HG03520 (cell line): ENCODE results near the gene POMC.
"Not testable (repeated sequence)": the region's sequence is repeated elsewhere in the genome, so short reads cannot be mapped to it uniquely, and the experiment has no call there.

Experiments used
- ATAC-seq: cut with Tn5 transposase; IDR thresholded peaks from one replicate; pipeline ENCODE4 v1.9.1; 2021; ENCODE audit warnings: mild to moderate bottlenecking, moderate library complexity; ENCODE audit not compliant: unreplicated experiment

The POMC gene

DNA sequence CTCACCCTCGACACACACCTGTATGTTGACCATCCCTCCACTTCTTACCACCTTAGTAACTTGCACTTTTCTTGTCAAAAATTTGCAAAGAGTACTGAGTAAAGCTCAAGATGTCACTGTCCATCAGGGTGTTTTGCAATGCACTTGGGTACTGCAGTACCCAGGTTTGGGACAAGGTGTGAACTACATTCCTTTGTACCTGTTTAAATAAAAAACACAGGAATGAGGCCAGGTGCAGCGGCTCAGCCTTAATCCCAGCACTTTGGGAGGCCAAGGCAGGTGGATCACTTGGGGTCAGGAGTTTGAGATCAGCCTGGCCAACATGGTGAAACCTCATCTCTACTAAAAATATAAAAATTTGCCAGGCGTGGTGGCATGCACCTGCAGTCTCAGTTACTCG is 27.8 kb downstream of the POMC start:
- not testable (repeated sequence) for ATAC-seq

GRCh38 chr2:25132693-25133092 is 35.7 kb downstream of the POMC start:
- ATAC-seq, result no peak

GRCh38 chr2:25132299-25132635 is 36.1 kb downstream of the POMC start:
- ATAC-seq, result no peak

DNA sequence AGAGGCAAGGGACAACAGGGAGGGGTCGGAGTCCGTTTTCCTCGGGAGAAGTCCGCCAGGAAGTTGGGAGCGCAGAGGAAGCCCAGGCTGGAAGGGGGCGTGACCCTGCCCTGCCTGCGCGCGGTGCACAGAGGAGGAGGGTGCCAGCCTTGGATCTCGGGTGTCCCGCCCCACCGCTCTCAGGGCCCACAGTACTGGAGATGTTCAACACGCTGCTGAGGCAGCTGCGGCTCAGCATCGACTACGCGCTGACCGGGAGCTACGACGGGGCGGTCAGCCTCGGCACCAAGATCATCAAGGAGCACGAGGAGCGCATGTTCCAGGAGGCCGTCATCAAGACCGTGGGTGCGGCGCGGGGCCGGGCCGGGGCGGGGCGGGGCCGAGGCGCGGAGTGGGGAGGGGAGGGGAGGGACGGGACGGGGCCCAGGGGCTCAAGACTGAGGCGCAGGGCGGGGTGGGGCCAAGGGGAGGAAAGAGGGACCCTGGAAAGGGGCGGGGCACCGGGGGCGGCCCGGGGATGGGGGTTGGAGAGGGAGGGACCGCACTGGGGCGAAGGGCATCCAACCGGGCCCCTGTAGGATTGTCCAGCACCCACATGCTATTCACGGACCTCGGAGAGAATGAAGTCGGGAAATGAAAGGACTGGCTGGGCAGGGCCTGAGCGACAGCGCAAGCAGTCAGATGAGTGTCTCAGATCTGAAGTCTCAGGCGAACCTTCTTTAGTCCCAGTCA is 36.6 kb downstream of the POMC start:
- ATAC-seq, result no peak

DNA sequence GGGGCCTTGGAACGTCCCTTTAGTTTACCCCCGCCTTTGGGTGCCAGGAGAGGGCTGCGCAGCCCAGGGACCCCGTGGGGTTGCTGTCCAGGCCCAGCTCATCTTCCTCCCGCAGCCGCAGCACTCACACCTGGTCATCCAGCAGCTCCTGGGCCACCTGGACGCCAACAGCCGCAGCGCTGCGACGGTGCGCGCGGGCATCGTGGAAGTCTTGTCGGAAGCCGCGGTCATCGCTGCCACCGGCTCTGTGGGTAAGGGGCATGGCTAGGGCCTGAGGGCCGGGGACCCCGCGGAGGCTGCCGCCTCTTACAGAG is 37.2 kb downstream of the POMC start:
- no peak for ATAC-seq

- ATAC-seq, result no peak
Measured at GRCh38 chr2:25129901-25130520, 38.4 kb downstream of the POMC start.

DNA sequence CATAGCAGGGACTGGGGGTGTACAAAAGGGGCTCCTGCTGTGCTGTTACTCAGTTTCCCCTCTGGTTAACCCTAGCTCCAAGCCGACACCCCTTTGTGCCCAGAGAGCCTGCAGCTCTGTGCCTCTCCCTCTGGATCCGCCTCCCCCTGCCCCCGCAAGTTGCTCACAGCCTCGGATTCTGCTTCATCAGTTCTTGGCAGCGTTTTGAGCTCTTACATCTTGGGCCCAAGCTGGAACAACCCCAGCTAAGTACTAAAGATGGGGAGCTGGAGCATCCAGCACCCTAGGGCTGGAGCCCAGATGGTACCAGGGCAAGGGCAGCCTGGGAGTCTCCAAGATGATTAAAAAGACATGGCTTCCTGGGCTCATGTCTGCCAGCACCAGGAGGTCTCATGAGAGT is 40.7 kb downstream of the POMC start:
- ATAC-seq, result no peak

GRCh38 chr2:25127071-25127470 is 41.3 kb downstream of the POMC start:
- ATAC-seq, result not testable (repeated sequence)

DNA sequence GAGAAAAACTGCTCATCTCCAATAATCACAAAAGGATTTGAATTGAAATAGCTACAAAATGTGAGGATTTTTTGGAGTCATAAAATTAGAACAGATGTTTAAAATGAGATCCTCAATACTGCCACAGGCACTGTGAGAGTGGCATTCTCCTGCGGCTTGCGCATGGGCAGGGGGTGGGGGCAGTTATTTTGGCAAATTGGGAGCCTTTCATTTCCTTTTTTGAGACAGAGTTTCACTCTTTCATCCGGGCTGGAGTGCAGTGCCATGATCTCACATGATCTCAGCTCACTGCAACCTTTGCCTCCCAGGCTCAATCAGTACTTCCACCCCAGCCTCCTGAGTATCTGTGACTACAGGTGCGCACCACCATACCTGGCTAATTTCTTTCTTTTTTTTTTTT is 42.4 kb downstream of the POMC start:
- no peak for ATAC-seq

GRCh38 chr2:25125189-25125588 is 43.2 kb downstream of the POMC start:
- ATAC-seq, result no peak

- ATAC-seq, result no peak
Measured at GRCh38 chr2:25123682-25124081, 44.7 kb downstream of the POMC start.

DNA sequence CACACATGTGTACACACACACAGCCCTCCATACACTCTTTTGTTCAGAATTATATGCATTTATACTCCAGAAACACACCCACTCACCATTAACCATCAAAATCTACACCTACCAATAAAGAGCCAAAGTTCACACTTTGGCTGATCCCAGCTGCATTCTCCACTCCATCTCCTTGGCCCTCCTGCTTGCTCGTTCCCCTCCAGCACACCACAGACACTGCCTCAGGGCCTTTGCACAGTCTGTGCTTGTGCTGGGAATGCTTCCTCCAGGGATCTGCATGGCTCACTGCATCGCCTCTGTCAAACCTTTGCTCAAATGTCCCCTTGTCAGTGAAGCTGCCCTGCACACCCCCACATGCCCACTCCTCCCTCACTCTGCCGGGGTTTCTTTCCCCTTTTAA is 46.0 kb downstream of the POMC start:
- no peak for ATAC-seq

DNA sequence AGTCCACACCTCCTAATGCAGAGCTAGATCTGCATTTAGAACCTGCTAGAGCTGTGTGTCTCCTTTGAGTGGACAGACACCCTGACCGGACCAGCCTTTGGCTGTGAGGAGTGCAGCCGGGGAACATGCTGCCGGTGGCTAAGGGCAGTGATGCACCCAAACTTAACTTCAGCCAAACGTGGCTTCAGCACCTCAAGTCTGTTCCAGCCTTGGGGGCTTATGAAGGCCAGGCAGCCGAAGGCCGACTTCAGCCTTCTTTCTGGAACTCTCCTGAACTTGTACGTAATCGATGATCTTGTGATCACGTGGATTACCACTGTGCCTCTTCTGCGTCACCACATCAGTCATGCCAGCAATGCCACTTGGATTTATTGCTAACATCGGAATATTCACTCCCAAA is 49.1 kb downstream of the POMC start:
- ATAC-seq, result no peak

DNA sequence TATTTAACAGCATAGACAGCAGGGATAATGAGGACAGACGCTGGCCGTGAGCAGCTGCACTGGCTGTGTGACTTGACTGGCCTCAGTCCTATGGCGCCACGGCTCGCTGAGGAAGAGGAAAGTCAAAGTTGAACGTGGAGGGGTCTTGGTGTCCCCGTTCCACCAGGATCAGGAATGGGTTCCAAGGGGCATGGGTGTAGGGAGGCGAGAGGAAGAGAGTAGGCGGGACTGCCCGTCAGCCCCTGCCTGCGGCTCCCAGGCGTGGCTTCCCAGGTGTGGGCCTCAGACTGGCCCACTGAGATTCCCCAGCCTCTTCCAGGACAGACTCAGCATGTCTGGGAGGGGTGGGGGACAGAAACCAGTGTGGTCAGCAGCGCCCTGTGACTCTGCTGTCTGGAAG is 51.4 kb downstream of the POMC start:
- ATAC-seq, result no peak

DNA sequence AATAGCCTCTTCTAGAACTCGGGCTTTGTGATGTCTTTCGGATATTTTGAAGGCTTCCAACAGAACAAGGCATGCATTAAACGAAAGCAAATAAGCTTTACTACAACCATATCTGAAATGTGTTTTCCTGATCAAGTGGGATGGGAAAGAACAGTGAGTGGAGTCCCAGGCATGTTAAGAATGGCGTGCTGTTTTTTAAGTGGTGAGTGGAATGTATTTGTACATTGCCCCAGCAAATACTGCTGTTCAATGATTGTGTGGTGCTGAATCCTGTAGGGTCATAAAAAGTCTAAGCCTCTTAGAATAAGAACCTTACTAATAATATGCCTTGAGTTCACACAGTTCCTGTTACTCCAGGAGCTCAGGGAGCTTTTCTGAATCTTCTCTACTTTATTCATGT is 52.5 kb downstream of the POMC start:
- ATAC-seq, result no peak

DNA sequence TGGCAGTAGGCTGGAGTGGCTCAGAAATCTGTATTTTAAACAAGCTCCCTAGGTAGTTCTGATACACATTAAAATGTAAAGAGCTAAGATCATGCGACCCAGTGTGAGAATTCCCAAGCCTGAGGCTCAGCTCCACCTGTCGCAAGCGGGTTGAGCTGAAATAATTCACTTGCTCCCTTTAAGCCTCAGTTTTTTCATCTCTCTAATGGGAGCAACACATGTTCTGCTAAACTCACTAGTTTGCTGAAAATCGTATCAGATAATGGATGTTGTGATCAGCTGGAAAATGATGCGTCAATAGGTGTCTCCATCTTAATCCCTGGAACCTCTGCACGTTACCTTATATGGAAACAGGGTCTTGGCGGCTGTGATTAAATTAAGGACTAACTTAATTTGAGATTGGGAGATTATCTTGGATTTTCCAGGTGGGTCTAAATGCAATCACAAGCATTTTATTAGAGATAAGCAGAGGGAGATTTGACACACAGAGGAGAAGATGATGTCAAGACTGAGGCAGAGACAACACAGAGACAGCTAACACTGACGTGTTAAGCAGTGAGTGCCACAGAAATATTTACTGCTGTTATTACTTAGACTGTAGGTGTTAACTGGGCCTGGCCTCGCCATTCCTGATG is 53.0 kb downstream of the POMC start:
- no peak for ATAC-seq

DNA sequence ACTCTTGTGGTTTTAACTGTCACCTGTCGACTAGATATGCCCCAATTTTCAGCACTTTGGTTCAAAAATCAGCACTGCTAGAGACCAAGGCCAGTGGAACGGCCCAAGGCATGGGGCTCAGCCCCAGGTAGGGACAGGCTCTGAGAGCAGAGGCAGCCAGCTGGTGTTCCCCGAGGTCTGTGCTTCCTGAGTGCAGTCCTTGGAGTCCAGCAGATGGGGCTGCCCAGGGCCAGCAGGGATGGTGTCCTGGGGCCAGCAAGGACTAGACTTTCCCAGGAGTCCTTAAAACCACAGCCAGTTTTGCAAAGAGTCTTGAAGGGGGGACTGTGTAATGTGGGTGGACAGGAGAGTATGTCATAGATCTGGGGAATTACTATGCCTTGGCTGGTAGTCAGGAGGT is 56.3 kb downstream of the POMC start:
- no peak for ATAC-seq
